Mammary epithelial cell (primary cell): Measurements from ENCODE around the gene CDKN2D.

ENCODE experiments used
- EZH2 ChIP-seq: IDR thresholded peaks from 2 replicates; pipeline ENCODE4 v1.6.1; 2012; ENCODE audit warnings: low read length, inconsistent platforms, borderline replicate concordance
- TF ChIP-seq, protein P1 (sequence below), 2 donors: IDR thresholded peaks in 1 of 2; conservative IDR thresholded peaks in 1 of 2; 2 replicates each; pipeline ENCODE4 v1.5.1; 2011 to 2012; ENCODE audit warnings: inconsistent platforms in 2 of 2, low read length in 2 of 2, mild to moderate bottlenecking in 2 of 2, control low read depth in 1 of 2, low read depth in 1 of 2; ENCODE audit not compliant: insufficient read depth in 1 of 2; ENCODE audit errors: extremely low read depth in 1 of 2

DNA sequence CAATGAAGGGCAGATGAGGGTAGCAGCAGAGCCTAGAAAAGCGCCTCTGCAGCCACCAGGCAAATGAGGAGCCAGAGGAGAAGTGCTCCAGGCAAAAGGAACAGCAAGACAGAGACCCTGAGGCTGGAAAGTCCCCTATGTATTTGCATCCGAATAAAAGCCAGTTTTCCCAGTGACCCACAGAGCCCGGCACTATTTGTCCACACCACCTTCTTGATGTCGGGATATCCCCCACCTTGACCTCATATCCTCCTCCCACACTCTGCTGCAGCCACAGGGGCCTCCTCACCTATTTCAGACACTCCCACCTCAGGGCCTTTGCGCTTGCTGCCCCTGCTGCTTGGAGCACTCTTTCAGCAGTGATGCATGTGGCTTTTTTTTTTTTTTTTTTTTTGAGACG is 18.4 kb downstream of the CDKN2D start:
- TF ChIP-seq, protein P1, sequence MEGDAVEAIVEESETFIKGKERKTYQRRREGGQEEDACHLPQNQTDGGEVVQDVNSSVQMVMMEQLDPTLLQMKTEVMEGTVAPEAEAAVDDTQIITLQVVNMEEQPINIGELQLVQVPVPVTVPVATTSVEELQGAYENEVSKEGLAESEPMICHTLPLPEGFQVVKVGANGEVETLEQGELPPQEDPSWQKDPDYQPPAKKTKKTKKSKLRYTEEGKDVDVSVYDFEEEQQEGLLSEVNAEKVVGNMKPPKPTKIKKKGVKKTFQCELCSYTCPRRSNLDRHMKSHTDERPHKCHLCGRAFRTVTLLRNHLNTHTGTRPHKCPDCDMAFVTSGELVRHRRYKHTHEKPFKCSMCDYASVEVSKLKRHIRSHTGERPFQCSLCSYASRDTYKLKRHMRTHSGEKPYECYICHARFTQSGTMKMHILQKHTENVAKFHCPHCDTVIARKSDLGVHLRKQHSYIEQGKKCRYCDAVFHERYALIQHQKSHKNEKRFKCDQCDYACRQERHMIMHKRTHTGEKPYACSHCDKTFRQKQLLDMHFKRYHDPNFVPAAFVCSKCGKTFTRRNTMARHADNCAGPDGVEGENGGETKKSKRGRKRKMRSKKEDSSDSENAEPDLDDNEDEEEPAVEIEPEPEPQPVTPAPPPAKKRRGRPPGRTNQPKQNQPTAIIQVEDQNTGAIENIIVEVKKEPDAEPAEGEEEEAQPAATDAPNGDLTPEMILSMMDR (conservative IDR thresholded peaks at IDR 0.05 in 1 of 2, IDR thresholded peaks at IDR 0.05 in 1 of 2; ENCODE audit: extremely low read depth in 1 of 2, insufficient read depth in 1 of 2, low read depth in 1 of 2, low read length in 2 of 2), result no peak
- no peak for TF ChIP-seq EZH2
